H1 (cell line): Measurements from ENCODE around the gene PIF1. TPM values are rescaled to one million over a fixed set of nuclear protein-coding genes. Genes with fewer than 3 reads are reported as not detected.
A peak's percentile ranks its signal among the peaks of the same experiment; 100 is the strongest.

Experiments
- CTCF ChIA-PET: fragments of 300-600 bp; sonication (Branson Sonifier 250); formaldehyde crosslinking; loops from one replicate; lab custom pipeline; 2021; ENCODE audit not compliant: partially characterized antibody; lab: Charles Lee
- POLR2A ChIA-PET: fragments of 300-600 bp; sonication (Branson Sonifier 250); formaldehyde crosslinking; loops from one replicate; lab custom pipeline; 2021; ENCODE audit warnings: inconsistent platforms; ENCODE audit not compliant: partially characterized antibody; lab: Charles Lee
- DNase-seq, 2 experiments: peaks; one replicate each; pipeline versions ENCODE4 v3.0.0 to v3.0.0-alpha.2; 2010 to 2022; ENCODE audit warnings: low spot score in 2 of 2, low read depth in 1 of 2, mixed read lengths in 1 of 2
- FAIRE-seq: peaks from 2 replicates; lab custom pipeline; 2011; peaks lifted over from hg19 to GRCh38; lab: Jason Lieb, UNC
- H2AFZ ChIP-seq: 2 replicates; pipeline ENCODE4 v1.8.1; 2012; ENCODE audit warnings: low read length, inconsistent platforms
- H2AK5ac ChIP-seq: 2 replicates; pipeline ENCODE4 v1.6.1; 2013; ENCODE audit warnings: low read depth, low read length
- H2BK120ac ChIP-seq: replicated peaks from 2 replicates; pipeline ENCODE3; 2013; ENCODE audit warnings: low read depth, low read length, inconsistent platforms
- H2BK12ac ChIP-seq: 2 replicates; pipeline ENCODE4 v1.6.1; 2013; ENCODE audit warnings: low read depth, low read length
- H2BK15ac ChIP-seq: 2 replicates; pipeline ENCODE4 v1.6.1; 2013; ENCODE audit warnings: low read length
- H2BK20ac ChIP-seq: 2 replicates; pipeline ENCODE4 v1.6.1; 2013; ENCODE audit warnings: low read length
- H2BK5ac ChIP-seq: 2 replicates; pipeline ENCODE4 v1.6.1; 2013; ENCODE audit warnings: low read depth, low read length
- H3K14ac ChIP-seq: 2 replicates; pipeline ENCODE4 v1.6.1; 2013; ENCODE audit warnings: inconsistent platforms; ENCODE audit not compliant: insufficient read length
- H3K18ac ChIP-seq: 2 replicates; pipeline ENCODE4 v1.6.1; 2013; ENCODE audit warnings: low read length; ENCODE audit errors: extremely low read depth
- H3K23ac ChIP-seq: 2 replicates; pipeline ENCODE4 v1.6.1; 2013; ENCODE audit warnings: inconsistent platforms; ENCODE audit not compliant: insufficient read length
- H3K23me2 ChIP-seq: 2 replicates; pipeline ENCODE4 v1.6.1; 2013; ENCODE audit warnings: low read depth, low read length
- H3K27ac ChIP-seq: 2 replicates; pipeline ENCODE4 v1.6.1; 2011; ENCODE audit warnings: low read depth, low read length, inconsistent platforms
- H3K27me3 ChIP-seq, 4 experiments: replicated peaks in 1 of 4; 1 replicate in 1 of 4; 2 replicates in 3 of 4; pipeline versions ENCODE4 v1.6.1 to v1.8.1; 2011 to 2013; ENCODE audit warnings: low read length in 3 of 4, mild to moderate bottlenecking in 3 of 4, inconsistent platforms in 2 of 4, mixed read lengths in 2 of 4, moderate library complexity in 1 of 4; ENCODE audit not compliant: control insufficient read depth in 3 of 4, insufficient read depth in 3 of 4; ENCODE audit errors: extremely low read depth in 1 of 4
- H3K36me3 ChIP-seq, 4 experiments: 2 replicates each; pipeline versions ENCODE4 v1.6.1 to v1.8.1; 2011 to 2013; ENCODE audit warnings: mild to moderate bottlenecking in 4 of 4, low read length in 3 of 4, moderate library complexity in 2 of 4, control low read depth in 1 of 4, inconsistent platforms in 1 of 4; ENCODE audit not compliant: insufficient read depth in 4 of 4, control insufficient read depth in 2 of 4
- H3K4ac ChIP-seq: replicated peaks from 2 replicates; pipeline ENCODE3; 2013; ENCODE audit warnings: low read length, low read depth, mixed read lengths, inconsistent platforms; ENCODE audit not compliant: insufficient read length
- H3K4me1 ChIP-seq, 4 experiments: replicated peaks in 1 of 4; 1 replicate in 1 of 4; 2 replicates in 3 of 4; pipeline versions ENCODE4 v1.6.1 to v1.8.1; 2011 to 2013; ENCODE audit warnings: low read length in 3 of 4, inconsistent platforms in 2 of 4, mixed read lengths in 1 of 4; ENCODE audit not compliant: insufficient read depth in 4 of 4, control insufficient read depth in 3 of 4
- H3K4me2 ChIP-seq, 2 experiments: 2 replicates each; pipeline versions ENCODE4 v1.6.1 to v1.8.1; 2011 to 2013; ENCODE audit warnings: low read depth in 2 of 2, low read length in 2 of 2, control low read depth in 1 of 2, inconsistent platforms in 1 of 2, mild to moderate bottlenecking in 1 of 2; ENCODE audit not compliant: insufficient read depth in 1 of 2
- H3K4me3 ChIP-seq, 4 experiments: fragments of 200-600, 300-600 bp in 1 of 4; sonication (generic), shearing (Covaris generic), sonication (Bioruptor Twin) in 1 of 4; 2 replicates each; pipeline versions ENCODE4 v1.5.1 to v1.8.1; 2011 to 2016; ENCODE audit warnings: low read length in 4 of 4, low read depth in 3 of 4, control low read depth in 2 of 4, inconsistent platforms in 2 of 4, mild to moderate bottlenecking in 2 of 4, mixed read lengths in 1 of 4, moderate library complexity in 1 of 4; ENCODE audit not compliant: insufficient read depth in 2 of 4; ENCODE audit errors: extremely low read depth in 1 of 4
- H3K56ac ChIP-seq: replicated peaks from 2 replicates; pipeline ENCODE3; 2013; ENCODE audit warnings: low read depth, mild to moderate bottlenecking, mixed read lengths, low read length, inconsistent platforms; ENCODE audit not compliant: insufficient read length
- H3K79me1 ChIP-seq: 2 replicates; pipeline ENCODE4 v1.6.1; 2013; ENCODE audit warnings: low read depth, low read length, control low read depth
- H3K79me2 ChIP-seq, 2 experiments: 2 replicates each; pipeline versions ENCODE4 v1.6.1 to v1.8.1; 2012 to 2013; ENCODE audit warnings: low read length in 2 of 2, mild to moderate bottlenecking in 2 of 2, inconsistent platforms in 1 of 2; ENCODE audit not compliant: insufficient read depth in 2 of 2, control insufficient read depth in 1 of 2
- H3K9ac ChIP-seq, 4 experiments: replicated peaks in 1 of 4; 1 replicate in 1 of 4; 2 replicates in 3 of 4; pipeline versions ENCODE4 v1.6.1 to v1.8.1; 2011 to 2013; ENCODE audit warnings: low read depth in 3 of 4, low read length in 3 of 4, control low read depth in 2 of 4, mild to moderate bottlenecking in 2 of 4, moderate library complexity in 2 of 4, inconsistent platforms in 1 of 4; ENCODE audit errors: extremely low read depth in 1 of 4
- H3K9me3 ChIP-seq, 2 experiments: 2 replicates each; pipeline versions ENCODE4 v1.6.1 to v1.8.1; 2012 to 2013; ENCODE audit warnings: mild to moderate bottlenecking in 2 of 2, moderate library complexity in 2 of 2, control low read depth in 1 of 2, inconsistent platforms in 1 of 2, low read depth in 1 of 2, low read length in 1 of 2, mixed read lengths in 1 of 2; ENCODE audit not compliant: insufficient read depth in 2 of 2
- H4K20me1 ChIP-seq, 2 experiments: replicated peaks in 1 of 2; 2 replicates each; pipeline versions ENCODE3 to v1.8.1; 2011 to 2013; ENCODE audit warnings: inconsistent platforms in 2 of 2, low read length in 2 of 2, mild to moderate bottlenecking in 1 of 2; ENCODE audit not compliant: insufficient read depth in 2 of 2, control insufficient read depth in 1 of 2
- H4K5ac ChIP-seq: 2 replicates; pipeline ENCODE4 v1.6.1; 2013; ENCODE audit warnings: low read length, low read depth, mixed read lengths, inconsistent platforms; ENCODE audit not compliant: insufficient read length
- H4K8ac ChIP-seq: 2 replicates; pipeline ENCODE4 v1.8.0; 2013; ENCODE audit warnings: mild to moderate bottlenecking, moderate library complexity, low read length, inconsistent platforms; ENCODE audit not compliant: insufficient read depth; ENCODE audit errors: extremely low read depth
- H4K91ac ChIP-seq: replicated peaks from 2 replicates; pipeline ENCODE3; 2013; ENCODE audit warnings: low read length, mixed read lengths, inconsistent platforms; ENCODE audit not compliant: insufficient read length
- FOSL1 ChIP-seq: IDR thresholded peaks from 2 replicates; pipeline ENCODE4 v1.6.1; 2011; ENCODE audit warnings: mild to moderate bottlenecking, low read depth, low read length, moderate library complexity; ENCODE audit not compliant: insufficient read depth
- GABPA ChIP-seq: IDR thresholded peaks from 2 replicates; pipeline ENCODE4 v1.6.1; 2011; ENCODE audit warnings: mild to moderate bottlenecking, low read length, moderate library complexity, borderline replicate concordance; ENCODE audit not compliant: insufficient read depth
- GTF2F1 ChIP-seq: IDR thresholded peaks from 2 replicates; pipeline ENCODE4 v1.6.1; 2012; ENCODE audit warnings: low read depth, low read length, improper control_type of control experiment, borderline replicate concordance
- HDAC2 ChIP-seq, 2 experiments: fragments of 300-600 bp in 1 of 2; sonication (generic) in 1 of 2; IDR thresholded peaks; 2 replicates each; pipeline ENCODE4 v1.6.1; 2011 to 2012; ENCODE audit warnings: low read depth in 2 of 2, low read length in 2 of 2, mild to moderate bottlenecking in 2 of 2, moderate library complexity in 2 of 2, borderline replicate concordance in 1 of 2, inconsistent platforms in 1 of 2
- HDAC6 ChIP-seq: IDR thresholded peaks from one replicate; pipeline ENCODE4 v1.7.1; 2012; ENCODE audit warnings: low read depth, mild to moderate bottlenecking, inconsistent platforms, low read length, moderate library complexity
- JUN ChIP-seq: IDR thresholded peaks from 2 replicates; pipeline ENCODE4 v1.6.1; 2011; ENCODE audit warnings: low read depth, mild to moderate bottlenecking, improper control_type of control experiment, low read length
- MAFK ChIP-seq: IDR thresholded peaks from 2 replicates; pipeline ENCODE4 v1.6.1; 2012; ENCODE audit warnings: low read depth, mild to moderate bottlenecking, improper control_type of control experiment, low read length
- PHF8 ChIP-seq: fragments of 200-600 bp; sonication (generic); conservative IDR thresholded peaks from 2 replicates; pipeline ENCODE4 v1.7.1; 2012; ENCODE audit warnings: low read depth, mild to moderate bottlenecking, inconsistent platforms, low read length, moderate library complexity
- RFX5 ChIP-seq: IDR thresholded peaks from 2 replicates; pipeline ENCODE4 v1.6.1; 2011; ENCODE audit warnings: low read depth, low read length, improper control_type of control experiment, borderline replicate concordance
- RNF2 ChIP-seq: fragments of 200-900, 300-1000 bp; sonication (generic); IDR thresholded peaks from 2 replicates; pipeline ENCODE4 v1.7.1; 2016; ENCODE audit warnings: borderline replicate concordance, low read depth, mild to moderate bottlenecking, antibody characterized with exemption, low read length; ENCODE audit not compliant: poor library complexity, severe bottlenecking; ENCODE audit errors: missing control alignments
- TAF7 ChIP-seq: optimal IDR thresholded peaks from 2 replicates; pipeline ENCODE3; 2011; ENCODE audit warnings: low read depth, mild to moderate bottlenecking, inconsistent platforms, low read length, moderate library complexity, borderline replicate concordance
- TEAD4 ChIP-seq: IDR thresholded peaks from 2 replicates; pipeline ENCODE4 v1.6.1; 2012; ENCODE audit warnings: low read depth, low read length, inconsistent platforms, mixed read lengths
- WGBS, 2 experiments: shearing (Covaris generic) in 1 of 2; methylation state at CpG; one replicate each; pipeline versions ENCODE4 v1.1.6 to v1.1.7; 2013 to 2015; ENCODE audit warnings: low lambda C conversion rate in 2 of 2, mixed read lengths in 2 of 2, inconsistent platforms in 1 of 2, low coverage in 1 of 2, missing lambda C conversion rate in 1 of 2; ENCODE audit not compliant: insufficient replicate concordance in 2 of 2, insufficient coverage in 1 of 2, insufficient read length in 1 of 2; ENCODE audit errors: extremely low coverage in 1 of 2, missing lambda C conversion rate in 1 of 2; 5-methylcytosine and 5-hydroxymethylcytosine counted together
- polyA plus RNA-seq, 7 experiments: library from polyadenylated mRNA; depleted of rRNA in 3 of 7; stranded (reverse) in 5 of 7; unstranded in 2 of 7; fragments of >200 nt in 5 of 7; fragments of 200-250 nt in 2 of 7; gene quantifications; 1 replicate in 5 of 7; 2 replicates in 1 of 7; 4 replicates in 1 of 7; pipeline versions ENCODE4 v1.2.1 to v1.2.3, GENCODE V29; 2011 to 2013; ENCODE audit warnings: missing spikeins in 2 of 7, mixed read lengths in 2 of 7
- total RNA-seq: library from RNA; stranded (reverse); fragmentation: NEBNext Ultra II Directional; extraction: Animal tissue kit (Norgen Biotek cat#: 25700); gene quantifications from 2 replicates; pipeline ENCODE4 v1.2.1, GENCODE V29; 2021

The PIF1 gene
- total and polyA plus RNA-seq, 2 of the 8 experiments (the other 6 are each of a cell fraction or from before 2014, with no cell fraction given), result 73.3 to 138 TPM

- Histone ChIP-seq H4K20me1 (peaks cover 2 to 23% of the 10 kb centered on the region in 2 experiments), H3K4me2 (no peak overlapping the region), H2BK120ac (no peak overlapping the region), H3K27ac (no peak overlapping the region; the same call in 1 of the 2 replicates), H3K56ac (no peak overlapping the region), H4K91ac (no peak overlapping the region), H3K79me2 (peaks cover 0 to 42% of the 10 kb centered on the region in 2 experiments; a peak in 2 of 4 replicates), H2BK12ac (no peak overlapping the region), H3K36me3 (peaks cover 6 to 32% (median 14%) of the 10 kb centered on the region in 4 experiments; a peak in 6 of 8 replicates), H3K79me1 (peaks cover 24% of the 10 kb centered on the region), H2AFZ (no peak overlapping the region), H3K9ac (no peak overlapping the region), H3K9me3 (no peaks in the 10 kb centered on the region), H2BK20ac (no peak overlapping the region), H3K4me3 (no peak overlapping the region), H3K27me3 (no peaks in the 10 kb centered on the region), H2BK5ac (peak overlapping the region; percentile 47; the same call in 1 of the 2 replicates), H2BK15ac (no peak overlapping the region), H3K18ac (no peak overlapping the region), H2AK5ac (no peak overlapping the region), H3K23me2 (no peaks in the 10 kb centered on the region), H3K14ac (no peak overlapping the region), H3K4ac (no peak overlapping the region), H4K8ac (no peak overlapping the region), H3K4me1 (peaks cover 0 to 25% (median 16%) of the 10 kb centered on the region in 4 experiments; a peak in 6 of 7 replicates), H4K5ac (no peak overlapping the region), H3K23ac (no peak overlapping the region)
- ChIA-PET CTCF (interaction anchor here (1.1 to 2.6 kb wide), 9 partner anchors 17 to 151 kb away, joined by 3 to 6 read pairs (median 4); no protein-coding TSS in a partner anchor), POLR2A (interaction anchor here (1.4 to 1.9 kb wide), 6 partner anchors 9 to 25 kb away, joined by 3 to 6 read pairs (median 4); no protein-coding TSS in a partner anchor)
- DNase-seq (no peak), FAIRE-seq (no peak)
- WGBS, 2 experiments, result 90% methylated on average over 4 of the region's 4 CpGs; no CpG with 5 or more reads in 1 of the 2 experiments
- TF ChIP-seq RFX5 (no peak), TAF7 (no peak), RNF2 (no peak), HDAC6 (no peak), PHF8 (no peak), FOSL1 (no peak), TEAD4 (no peak), MAFK (no peak), GABPA (no peak), JUN (no peak), HDAC2 (IDR thresholded peaks at IDR 0.05; ENCODE audit: borderline replicate concordance in 1 of 2, low read depth in 2 of 2, low read length in 2 of 2) (no peak), GTF2F1 (no peak)
Measured at GRCh38 chr15:64857421-64857820, 32.0 kb upstream of the PIF1 start.
